HEK293 (cell line): ENCODE measurements around the gene GAREM1.

Source experiments
- CTCF ChIA-PET: fragments of 350-600 bp; formaldehyde crosslinking; extraction: SDS; loops from one replicate; lab custom pipeline; 2021; ENCODE audit warnings: antibody characterized with exemption; lab: Yijun Ruan, JAX
- POLR2A ChIA-PET: fragments of 300-600 bp; formaldehyde crosslinking; extraction: SDS; loops from one replicate; lab custom pipeline; 2020; ENCODE audit warnings: antibody characterized with exemption, inconsistent platforms; lab: Yijun Ruan, JAX
- H3K27ac ChIP-seq: fragments of 200-500 bp; sonication (Bioruptor generic); 2 replicates; pipeline ENCODE4 v1.5.1; 2014; ENCODE audit warnings: low read depth, low read length, control low read depth, inconsistent platforms; ENCODE audit errors: extremely low read depth
- H3K36me3 ChIP-seq, 2 experiments: fragments of 200-500 bp in 1 of 2; sonication (Bioruptor generic) in 1 of 2; 1 replicate in 1 of 2; 2 replicates in 1 of 2; pipeline ENCODE4 v1.5.1; 2014 to 2017; ENCODE audit warnings: inconsistent platforms in 2 of 2, low read length in 2 of 2; ENCODE audit not compliant: control insufficient read depth in 2 of 2, insufficient read depth in 1 of 2
- H3K4me1 ChIP-seq: fragments of 200-500 bp; sonication (Bioruptor generic); 2 replicates; pipeline ENCODE4 v1.5.1; 2014; ENCODE audit warnings: mild to moderate bottlenecking, low read length, inconsistent platforms; ENCODE audit not compliant: control insufficient read depth, insufficient read depth
- H3K4me3 ChIP-seq: 2 replicates; pipeline ENCODE4 v1.5.1; 2011; ENCODE audit warnings: low read depth, mild to moderate bottlenecking, control low read depth, low read length, moderate library complexity
- H3K9me3 ChIP-seq: fragments of 200-500 bp; sonication (Bioruptor generic); 2 replicates; pipeline ENCODE4 v1.5.1; 2014; ENCODE audit warnings: low read depth, low read length, inconsistent platforms; ENCODE audit not compliant: control insufficient read depth, insufficient read depth
- AEBP2 ChIP-seq: fragments of 450-650 bp; formaldehyde crosslinking; IDR thresholded peaks from 2 replicates; pipeline ENCODE4 v1.5.1; 2016; ENCODE audit warnings: missing biosample characterization, missing genetic modification characterization, borderline replicate concordance
- BCL11B ChIP-seq: fragments of 450-650 bp; formaldehyde crosslinking; IDR thresholded peaks from 2 replicates; pipeline ENCODE4 v1.5.1; 2016; ENCODE audit warnings: low read depth, missing biosample characterization, missing genetic modification characterization
- MZF1 ChIP-seq: fragments of 450-650 bp; formaldehyde crosslinking; IDR thresholded peaks from 2 replicates; pipeline ENCODE4 v1.5.1; 2017; ENCODE audit warnings: missing biosample characterization, missing genetic modification characterization, borderline replicate concordance
- PRDM4 ChIP-seq: fragments of 450-650 bp; formaldehyde crosslinking; IDR thresholded peaks from 2 replicates; pipeline ENCODE4 v1.5.1; 2017; ENCODE audit warnings: missing biosample characterization, missing genetic modification characterization
- WT1 ChIP-seq: fragments of 450-650 bp; formaldehyde crosslinking; IDR thresholded peaks from 2 replicates; pipeline ENCODE4 v1.5.1; 2016; ENCODE audit warnings: missing biosample characterization, missing genetic modification characterization
- ZBTB10 ChIP-seq: fragments of 450-650 bp; formaldehyde crosslinking; IDR thresholded peaks from 2 replicates; pipeline ENCODE4 v1.5.1; 2016; ENCODE audit warnings: missing biosample characterization, missing genetic modification characterization
- ZFP3 ChIP-seq: fragments of 450-650 bp; formaldehyde crosslinking; IDR thresholded peaks from 2 replicates; pipeline ENCODE4 v1.5.1; 2016; ENCODE audit warnings: low read depth, missing biosample characterization, missing genetic modification characterization
- ZFP37 ChIP-seq: fragments of 450-650 bp; formaldehyde crosslinking; IDR thresholded peaks from 2 replicates; pipeline ENCODE4 v1.5.1; 2016; ENCODE audit warnings: missing biosample characterization, missing genetic modification characterization
- ZFP41 ChIP-seq: fragments of 450-650 bp; formaldehyde crosslinking; IDR thresholded peaks from 2 replicates; pipeline ENCODE4 v1.5.1; 2016; ENCODE audit warnings: missing biosample characterization, missing genetic modification characterization, borderline replicate concordance
- ZFP69B ChIP-seq: fragments of 450-650 bp; formaldehyde crosslinking; IDR thresholded peaks from 2 replicates; pipeline ENCODE4 v1.5.1; 2016; ENCODE audit warnings: missing biosample characterization, missing genetic modification characterization
- ZNF175 ChIP-seq: fragments of 450-650 bp; formaldehyde crosslinking; IDR thresholded peaks from 2 replicates; pipeline ENCODE4 v1.5.1; 2016; ENCODE audit warnings: missing biosample characterization, missing genetic modification characterization
- ZNF214 ChIP-seq: fragments of 450-650 bp; formaldehyde crosslinking; IDR thresholded peaks from 2 replicates; pipeline ENCODE4 v1.5.1; 2017; ENCODE audit warnings: missing biosample characterization, mild to moderate bottlenecking, missing genetic modification characterization, borderline replicate concordance
- ZNF239 ChIP-seq: fragments of 450-650 bp; formaldehyde crosslinking; IDR thresholded peaks from 2 replicates; pipeline ENCODE4 v1.5.1; 2016; ENCODE audit warnings: missing biosample characterization, missing genetic modification characterization
- ZNF274 ChIP-seq, 2 experiments: fragments of 200-500 bp in 1 of 2; fragments of 450-650 bp in 1 of 2; sonication (Bioruptor generic) in 1 of 2; formaldehyde crosslinking in 1 of 2; IDR thresholded peaks; 2 replicates each; pipeline versions ENCODE4 v1.5.1 to v1.6.1; 2014 to 2016; ENCODE audit warnings: borderline replicate concordance in 1 of 2, inconsistent platforms in 1 of 2, low read length in 1 of 2, missing biosample characterization in 1 of 2, missing genetic modification characterization in 1 of 2
- ZNF555 ChIP-seq: fragments of 450-650 bp; formaldehyde crosslinking; conservative IDR thresholded peaks from 2 replicates; pipeline ENCODE4 v1.5.1; 2017; ENCODE audit warnings: missing biosample characterization, mild to moderate bottlenecking, missing genetic modification characterization, inconsistent platforms
- ZNF645 ChIP-seq: fragments of 450-650 bp; formaldehyde crosslinking; IDR thresholded peaks from 2 replicates; pipeline ENCODE4; 2016; ENCODE audit warnings: missing biosample characterization, missing genetic modification characterization
- ZNF768 ChIP-seq: fragments of 450-650 bp; formaldehyde crosslinking; IDR thresholded peaks from 2 replicates; pipeline ENCODE4 v1.5.1; 2018; ENCODE audit warnings: missing biosample characterization, mild to moderate bottlenecking, missing genetic modification characterization
- ZNF843 ChIP-seq: fragments of 450-650 bp; formaldehyde crosslinking; IDR thresholded peaks from 2 replicates; pipeline ENCODE4 v1.5.1; 2016; ENCODE audit warnings: missing biosample characterization, missing genetic modification characterization

Gene GAREM1

GRCh38 chr18:32299484-32299883 lies 171.2 kb downstream of the GAREM1 start (continued):
- TF ChIP-seq AEBP2 = no peak

GRCh38 chr18:32298171-32298667 lies 172.5 kb downstream of the GAREM1 start:
- TF ChIP-seq ZNF239 (tag by site-specific recombination) (no peak), ZNF274 (IDR thresholded peaks at IDR 0.05; ENCODE audit: low read length) (no peak), ZNF274 (tag by site-specific recombination; IDR thresholded peaks at IDR 0.05; ENCODE audit: borderline replicate concordance) (no peak), ZBTB10 (tag by site-specific recombination) (no peak), ZNF768 (tag by site-specific recombination) (no peak), ZNF175 (tag by site-specific recombination) (no peak), BCL11B (tag by site-specific recombination) (no peak), ZFP37 (tag by site-specific recombination) (no peak)
- no peak overlapping the region for H3K27ac ChIP-seq
- no peaks in the 10 kb centered on the region for H3K9me3 ChIP-seq
- H3K4me3 ChIP-seq = no peak overlapping the region
- CTCF ChIA-PET = interaction anchor here (1.1 to 3.6 kb wide), 2 partner anchors 9 to 27 kb away, joined by 3 to 17 read pairs; no protein-coding TSS in a partner anchor
- no peaks in the 10 kb centered on the region for H3K36me3 ChIP-seq
- H3K4me1 ChIP-seq = no peaks in the 10 kb centered on the region
- POLR2A ChIA-PET = no interaction called here

GRCh38 chr18:32297579-32298170 lies 173.0 kb downstream of the GAREM1 start:
- Histone ChIP-seq H3K36me3 (no peaks in the 10 kb centered on the region), H3K4me1 (no peaks in the 10 kb centered on the region), H3K27ac (no peak overlapping the region), H3K9me3 (no peaks in the 10 kb centered on the region), H3K4me3 (no peak overlapping the region)
- CTCF ChIA-PET = interaction anchor here (2.6 to 3.6 kb wide), 2 partner anchors 8 to 173 kb away, joined by 11 to 17 read pairs; partner anchors contain the start of gene GAREM1
- POLR2A ChIA-PET = no interaction called here
- TF ChIP-seq ZNF214 (tag by site-specific recombination) (no peak), PRDM4 (tag by site-specific recombination) (no peak), ZFP41 (no peak), ZNF555 (tag by site-specific recombination) (no peak), ZFP3 (tag by site-specific recombination) (no peak), ZNF843 (no peak), WT1 (tag by site-specific recombination) (no peak), ZNF645 (no peak), MZF1 (no peak), ZFP69B (tag by site-specific recombination) (no peak)
